Endothelial cell of umbilical vein (primary cell): Measurements from ENCODE around the gene RANBP1.

Source experiments
- EZH2 ChIP-seq: IDR thresholded peaks from 2 replicates; pipeline ENCODE4 v1.6.1; 2012; ENCODE audit warnings: borderline replicate concordance, low read depth, mild to moderate bottlenecking, moderate library complexity, low read length, inconsistent platforms; ENCODE audit not compliant: severe bottlenecking
- JUN ChIP-seq: IDR thresholded peaks from 2 replicates; pipeline ENCODE4 v1.6.1; 2011; ENCODE audit warnings: borderline replicate concordance, low read depth; ENCODE audit not compliant: insufficient read length, insufficient read depth
- MYC ChIP-seq: IDR thresholded peaks from one replicate; pipeline ENCODE4 v1.6.1; 2011; ENCODE audit warnings: mild to moderate bottlenecking, low read depth, low read length
- POLR2A ChIP-seq: IDR thresholded peaks from 2 replicates; pipeline ENCODE4 v1.6.1; 2012; ENCODE audit warnings: low read depth, mild to moderate bottlenecking, control low read depth, low read length
- POLR2AphosphoS5 ChIP-seq: IDR thresholded peaks from 2 replicates; pipeline ENCODE4 v1.6.1; 2012; ENCODE audit warnings: low read depth, mild to moderate bottlenecking, control low read depth, low read length, moderate library complexity; ENCODE audit not compliant: insufficient read depth
- TF ChIP-seq, protein P1 (sequence below), 2 donors: IDR thresholded peaks; 1 replicate in 1 of 2; 2 replicates in 1 of 2; pipeline ENCODE4 v1.5.1; 2011; ENCODE audit warnings: low read length in 2 of 2, mild to moderate bottlenecking in 2 of 2, moderate library complexity in 2 of 2, control low read depth in 1 of 2, inconsistent platforms in 1 of 2, low read depth in 1 of 2; ENCODE audit not compliant: insufficient read depth in 1 of 2; ENCODE audit errors: extremely low read depth in 1 of 2
- TF ChIP-seq, protein P2 (sequence below): IDR thresholded peaks from 2 replicates; pipeline ENCODE4 v1.6.1; 2011; ENCODE audit not compliant: insufficient read depth, insufficient read length

DNA sequence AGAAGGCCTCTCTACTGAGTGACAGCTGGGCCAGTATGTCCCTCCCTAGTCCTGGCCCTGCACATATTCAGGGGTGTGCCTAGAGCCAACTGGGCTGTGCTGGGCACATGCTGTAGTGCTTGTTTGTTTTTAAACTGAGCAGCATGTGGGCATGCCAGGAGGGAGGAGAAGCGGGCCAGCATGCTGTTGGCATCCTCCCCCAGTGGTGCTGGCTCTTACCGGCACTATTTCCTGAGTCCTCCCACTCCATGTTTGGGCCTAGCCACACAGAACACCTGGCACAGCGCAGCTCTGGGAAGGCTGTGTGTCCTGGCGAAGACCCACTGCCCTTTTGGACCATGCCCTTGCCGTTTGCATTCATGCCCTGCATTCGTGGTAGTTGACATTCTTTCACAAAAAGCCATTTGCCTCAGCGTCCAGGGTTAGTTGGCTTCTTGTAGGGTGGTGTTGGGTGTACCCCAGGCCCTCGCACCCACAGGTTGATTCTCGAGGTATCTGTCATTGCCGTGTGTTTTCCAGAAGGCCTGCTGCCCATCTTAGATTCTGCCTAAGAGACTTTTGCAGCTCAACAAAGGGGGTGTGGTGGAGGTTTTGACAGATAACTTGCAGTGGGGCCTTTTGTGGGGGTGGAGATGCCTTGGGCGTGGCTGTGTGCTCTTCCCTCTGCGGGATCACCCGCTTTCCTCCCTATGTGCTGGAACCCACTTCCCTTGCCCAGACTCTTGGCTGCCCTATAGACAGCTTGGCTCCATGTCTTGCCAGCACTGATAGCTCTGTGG, 22.3 kb upstream of the RANBP1 start:
- TF ChIP-seq, protein P1, sequence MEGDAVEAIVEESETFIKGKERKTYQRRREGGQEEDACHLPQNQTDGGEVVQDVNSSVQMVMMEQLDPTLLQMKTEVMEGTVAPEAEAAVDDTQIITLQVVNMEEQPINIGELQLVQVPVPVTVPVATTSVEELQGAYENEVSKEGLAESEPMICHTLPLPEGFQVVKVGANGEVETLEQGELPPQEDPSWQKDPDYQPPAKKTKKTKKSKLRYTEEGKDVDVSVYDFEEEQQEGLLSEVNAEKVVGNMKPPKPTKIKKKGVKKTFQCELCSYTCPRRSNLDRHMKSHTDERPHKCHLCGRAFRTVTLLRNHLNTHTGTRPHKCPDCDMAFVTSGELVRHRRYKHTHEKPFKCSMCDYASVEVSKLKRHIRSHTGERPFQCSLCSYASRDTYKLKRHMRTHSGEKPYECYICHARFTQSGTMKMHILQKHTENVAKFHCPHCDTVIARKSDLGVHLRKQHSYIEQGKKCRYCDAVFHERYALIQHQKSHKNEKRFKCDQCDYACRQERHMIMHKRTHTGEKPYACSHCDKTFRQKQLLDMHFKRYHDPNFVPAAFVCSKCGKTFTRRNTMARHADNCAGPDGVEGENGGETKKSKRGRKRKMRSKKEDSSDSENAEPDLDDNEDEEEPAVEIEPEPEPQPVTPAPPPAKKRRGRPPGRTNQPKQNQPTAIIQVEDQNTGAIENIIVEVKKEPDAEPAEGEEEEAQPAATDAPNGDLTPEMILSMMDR (IDR thresholded peaks at IDR 0.05; ENCODE audit: extremely low read depth in 1 of 2, insufficient read depth in 1 of 2, low read depth in 1 of 2, low read length in 2 of 2) = no peak
- no peak for TF ChIP-seq POLR2A
- no peak for TF ChIP-seq EZH2
- no peak for TF ChIP-seq POLR2AphosphoS5
- TF ChIP-seq, protein P2, sequence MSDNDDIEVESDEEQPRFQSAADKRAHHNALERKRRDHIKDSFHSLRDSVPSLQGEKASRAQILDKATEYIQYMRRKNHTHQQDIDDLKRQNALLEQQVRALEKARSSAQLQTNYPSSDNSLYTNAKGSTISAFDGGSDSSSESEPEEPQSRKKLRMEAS = no peak
- TF ChIP-seq MYC = no peak
- TF ChIP-seq JUN = no peak
